PC-9 (cell line): ENCODE measurements around the gene TNFSF4. TPM values are rescaled to one million over a fixed set of nuclear protein-coding genes. Genes with fewer than 3 reads are reported as not detected.

Experiments
- BruUV-seq: library from RNA; stranded (reverse); fragments of 400-500 nt; replicated peaks from 2 replicates; lab custom pipeline; 2021; lab: Mats Ljungman, UMichigan
- CTCF ChIA-PET: fragments of 300-600 bp; sonication (Branson Sonifier 250); formaldehyde crosslinking; loops from one replicate; lab custom pipeline; 2022; ENCODE audit warnings: antibody characterized with exemption; lab: Charles Lee
- POLR2A ChIA-PET: fragments of 300-600 bp; sonication (Branson Sonifier 250); formaldehyde crosslinking; loops from one replicate; lab custom pipeline; 2022; ENCODE audit warnings: antibody characterized with exemption; ENCODE audit not compliant: unreplicated experiment; lab: Charles Lee
- DNase-seq, 2 experiments: peaks; one replicate each; pipeline versions ENCODE4 v3.0.0 to v3.0.0-alpha.2; 2015 to 2022; ENCODE audit warnings: mixed read lengths in 1 of 2
- H2AFZ ChIP-seq: fragments of 200-600 bp; sonication (generic); 2 replicates; pipeline ENCODE4 v1.8.1; 2017; ENCODE audit warnings: antibody characterized with exemption
- H3F3A ChIP-seq: fragments of 200-600 bp; sonication (generic); 2 replicates; pipeline ENCODE4 v1.8.1; 2017; ENCODE audit warnings: antibody characterized with exemption, mild to moderate bottlenecking, low read depth; ENCODE audit not compliant: insufficient read depth
- H3K27ac ChIP-seq: fragments of 200-600 bp; sonication (generic); 2 replicates; pipeline ENCODE4 v1.6.1; 2016; ENCODE audit warnings: mixed run types
- H3K27me3 ChIP-seq: fragments of 200-600 bp; sonication (generic); 2 replicates; pipeline ENCODE4 v1.6.1; 2016; ENCODE audit warnings: low read depth, mixed run types; ENCODE audit not compliant: insufficient read depth
- H3K36me3 ChIP-seq: fragments of 200-600 bp; sonication (generic); 2 replicates; pipeline ENCODE4 v1.6.1; 2016; ENCODE audit warnings: low read depth, mixed run types
- H3K4me1 ChIP-seq: fragments of 200-600 bp; sonication (generic); replicated peaks from 2 replicates; pipeline ENCODE4 v1.6.1; 2016; ENCODE audit warnings: mixed run types; ENCODE audit not compliant: insufficient read depth
- H3K4me2 ChIP-seq: fragments of 200-600 bp; sonication (generic); 2 replicates; pipeline ENCODE4 v1.6.1; 2017; ENCODE audit warnings: mixed run types
- H3K4me3 ChIP-seq: fragments of 200-600 bp; sonication (generic); 2 replicates; pipeline ENCODE4 v1.6.1; 2016; ENCODE audit warnings: mixed run types
- H3K79me2 ChIP-seq: fragments of 200-600 bp; sonication (generic); 2 replicates; pipeline ENCODE4 v1.6.1; 2017; ENCODE audit warnings: low read depth, mixed run types
- H3K9me2 ChIP-seq: fragments of 200-600 bp; sonication (generic); 2 replicates; pipeline ENCODE4 v1.8.1; 2017; ENCODE audit warnings: mild to moderate bottlenecking; ENCODE audit not compliant: insufficient read depth
- H3K9me3 ChIP-seq: fragments of 200-600 bp; sonication (generic); 2 replicates; pipeline ENCODE4 v1.8.1; 2016; ENCODE audit warnings: low read depth; ENCODE audit not compliant: insufficient read depth
- H4K20me1 ChIP-seq: fragments of 200-600 bp; sonication (generic); 2 replicates; pipeline ENCODE4 v1.8.1; 2017; ENCODE audit not compliant: insufficient read depth
- EZH2 ChIP-seq: fragments of 200-600 bp; sonication (generic); IDR thresholded peaks from 2 replicates; pipeline ENCODE4 v1.8.0; 2017; ENCODE audit warnings: antibody characterized with exemption, low read depth
- intact Hi-C: fragments of 100-400 bp; cut with micrococcal nuclease; formaldehyde crosslinking; loops from one replicate; pipeline ENCODE4 v1.10.0; 2022; ENCODE audit not compliant: unreplicated experiment
- total RNA-seq: library from RNA; stranded (reverse); gene quantifications from 2 replicates; pipeline ENCODE4 v1.2.3, GENCODE V29; 2021
- TF ChIP-seq, protein P1 (sequence below): fragments of 200-600 bp; sonication (generic); conservative IDR thresholded peaks from 2 replicates; pipeline ENCODE4 v1.6.1; 2017; ENCODE audit warnings: mixed run types, antibody characterized with exemption, mild to moderate bottlenecking, moderate library complexity

TNFSF4 gene
- total RNA-seq, 1 experiment from 2014 or later = 1.5 TPM

DNA sequence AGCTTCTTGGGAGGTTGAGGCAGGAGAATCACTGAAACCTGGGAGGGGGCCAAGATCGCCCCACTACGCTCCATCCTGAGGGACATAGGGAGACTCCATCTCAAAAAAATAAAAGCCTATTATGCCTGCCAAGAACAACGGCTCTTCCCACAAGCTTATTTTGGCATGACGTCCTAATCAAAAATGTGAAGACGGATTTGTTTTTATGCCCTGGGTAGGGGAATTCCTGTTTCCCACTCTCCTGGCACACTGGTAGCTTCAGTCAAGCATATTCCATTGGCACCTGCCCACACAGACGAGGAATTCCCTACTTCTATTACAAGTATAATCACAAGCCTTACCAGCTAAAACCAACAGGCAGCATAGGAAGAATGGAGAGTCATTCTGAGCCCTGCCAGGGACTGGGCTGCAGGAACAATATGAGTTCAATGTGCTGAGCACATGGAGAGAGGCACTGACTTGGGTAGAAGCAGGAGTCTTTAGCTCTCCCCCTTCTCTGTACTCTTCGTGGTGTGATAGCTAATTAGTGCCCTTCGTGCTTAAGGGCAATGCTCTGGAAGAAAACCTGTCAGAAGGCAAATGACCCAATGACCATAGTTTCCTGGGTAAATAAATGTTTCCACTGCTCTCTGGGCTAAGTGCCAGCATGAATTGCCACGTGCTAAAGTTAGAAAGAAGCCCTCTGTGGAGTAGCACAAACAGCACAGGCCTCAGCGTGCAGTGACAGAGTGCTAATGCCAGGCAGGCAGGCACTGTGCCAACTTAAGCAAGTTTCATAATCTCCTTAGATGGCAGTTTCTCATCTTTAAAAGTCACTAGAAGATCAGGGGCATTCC is 16.8 kb downstream of the TNFSF4 start:
- H2AFZ ChIP-seq = no peak overlapping the region
- POLR2A ChIA-PET = interaction anchor here (0.9 kb wide), 1 partner anchor 67 kb away, joined by 11 read pairs; no protein-coding TSS in a partner anchor
- H3K4me3 ChIP-seq = no peak overlapping the region
- no peaks in the 10 kb centered on the region for H3K9me2 ChIP-seq
- TF ChIP-seq, protein P1, sequence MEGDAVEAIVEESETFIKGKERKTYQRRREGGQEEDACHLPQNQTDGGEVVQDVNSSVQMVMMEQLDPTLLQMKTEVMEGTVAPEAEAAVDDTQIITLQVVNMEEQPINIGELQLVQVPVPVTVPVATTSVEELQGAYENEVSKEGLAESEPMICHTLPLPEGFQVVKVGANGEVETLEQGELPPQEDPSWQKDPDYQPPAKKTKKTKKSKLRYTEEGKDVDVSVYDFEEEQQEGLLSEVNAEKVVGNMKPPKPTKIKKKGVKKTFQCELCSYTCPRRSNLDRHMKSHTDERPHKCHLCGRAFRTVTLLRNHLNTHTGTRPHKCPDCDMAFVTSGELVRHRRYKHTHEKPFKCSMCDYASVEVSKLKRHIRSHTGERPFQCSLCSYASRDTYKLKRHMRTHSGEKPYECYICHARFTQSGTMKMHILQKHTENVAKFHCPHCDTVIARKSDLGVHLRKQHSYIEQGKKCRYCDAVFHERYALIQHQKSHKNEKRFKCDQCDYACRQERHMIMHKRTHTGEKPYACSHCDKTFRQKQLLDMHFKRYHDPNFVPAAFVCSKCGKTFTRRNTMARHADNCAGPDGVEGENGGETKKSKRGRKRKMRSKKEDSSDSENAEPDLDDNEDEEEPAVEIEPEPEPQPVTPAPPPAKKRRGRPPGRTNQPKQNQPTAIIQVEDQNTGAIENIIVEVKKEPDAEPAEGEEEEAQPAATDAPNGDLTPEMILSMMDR = no peak
- no peak for TF ChIP-seq EZH2
- H3K4me2 ChIP-seq = peak overlapping the region; percentile 27; the same call in 1 of the 2 replicates
- no peaks in the 10 kb centered on the region for H3K27me3 ChIP-seq
- BruUV-seq = no TSS peak
- H3F3A ChIP-seq = peaks cover 5% of the 10 kb centered on the region; the same call in 1 of the 2 replicates
- H3K4me1 ChIP-seq = peaks cover 11% of the 10 kb centered on the region; the same call in 1 of the 2 replicates
- intact Hi-C loops = loop anchor here (10.0 kb wide), 1 partner anchor 66 kb away; no protein-coding TSS in a partner anchor
- no peaks in the 10 kb centered on the region for H3K9me3 ChIP-seq
- CTCF ChIA-PET = interaction anchor here (0.6 to 0.9 kb wide), 2 partner anchors 11 to 977 kb away, joined by 3 to 7 read pairs; no protein-coding TSS in a partner anchor
- no peaks in the 10 kb centered on the region for H3K36me3 ChIP-seq
- peak; percentile 77 to 80 for DNase-seq
- no peaks in the 10 kb centered on the region for H4K20me1 ChIP-seq
- H3K27ac ChIP-seq = no peak overlapping the region
- no peaks in the 10 kb centered on the region for H3K79me2 ChIP-seq

DNA sequence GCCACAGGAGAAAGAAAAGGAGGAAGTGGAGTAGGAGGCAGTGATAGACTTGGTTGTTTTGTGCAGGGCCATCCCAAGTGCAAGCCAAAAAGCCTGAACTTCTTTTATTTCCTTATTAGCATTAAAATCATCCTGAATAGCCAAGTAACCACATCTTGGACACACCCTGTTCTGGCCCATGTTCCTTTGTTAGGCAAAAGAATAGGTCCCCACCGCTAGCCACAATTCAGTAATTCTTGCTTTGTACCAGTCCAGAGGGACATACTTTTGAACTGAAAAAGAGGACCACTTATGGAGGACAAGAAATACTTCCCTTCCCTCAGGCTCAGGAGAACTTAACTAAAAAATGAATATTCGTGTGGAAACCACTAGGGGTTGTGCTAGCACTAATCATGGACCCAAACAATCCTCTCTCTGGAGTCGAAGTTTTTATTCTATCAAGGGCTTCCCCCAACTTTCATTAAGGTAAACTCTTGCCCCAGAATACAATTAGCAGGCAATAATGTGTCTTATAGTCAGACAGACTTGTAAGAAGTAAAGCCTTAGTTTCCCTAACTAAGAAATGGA is 19.4 kb downstream of the TNFSF4 start:
- no peak overlapping the region for H2AFZ ChIP-seq
- H3K4me1 ChIP-seq = peaks cover 11% of the 10 kb centered on the region; the same call in 1 of the 2 replicates
- no peaks in the 10 kb centered on the region for H3K27me3 ChIP-seq
- no peaks in the 10 kb centered on the region for H4K20me1 ChIP-seq
- BruUV-seq = no TSS peak
- intact Hi-C loops = no loop called here
- H3F3A ChIP-seq = peaks cover 5% of the 10 kb centered on the region; the same call in 1 of the 2 replicates
- no peak for DNase-seq
- H3K79me2 ChIP-seq = no peaks in the 10 kb centered on the region
- TF ChIP-seq, protein P1 = no peak
- no peak for TF ChIP-seq EZH2
- no peak overlapping the region for H3K4me3 ChIP-seq
- no peaks in the 10 kb centered on the region for H3K9me3 ChIP-seq
- H3K27ac ChIP-seq = no peak overlapping the region
- no peak overlapping the region for H3K4me2 ChIP-seq
- CTCF ChIA-PET = no interaction called here
- POLR2A ChIA-PET = no interaction called here
- no peaks in the 10 kb centered on the region for H3K9me2 ChIP-seq
- H3K36me3 ChIP-seq = no peaks in the 10 kb centered on the region

DNA sequence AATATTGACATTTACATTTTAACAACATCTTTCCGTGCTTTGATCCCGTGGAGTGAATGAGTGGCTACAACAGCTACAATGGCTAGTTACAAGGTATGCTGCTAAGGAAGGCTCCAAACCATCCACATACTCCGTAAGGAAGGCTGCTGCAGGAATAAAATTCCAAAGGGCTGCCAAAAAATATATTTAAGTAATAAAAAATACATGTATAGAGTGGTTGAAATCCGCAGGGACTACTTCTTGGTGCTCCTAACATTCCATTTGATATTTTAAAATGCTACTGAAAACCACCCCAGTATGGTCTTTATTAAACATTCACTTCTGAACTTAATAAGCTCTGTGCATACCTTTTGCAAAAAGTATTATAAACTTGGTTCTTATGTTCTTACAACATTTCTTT is 25.3 kb downstream of the TNFSF4 start:
- CTCF ChIA-PET = no interaction called here
- no TSS peak for BruUV-seq
- H3K79me2 ChIP-seq = no peaks in the 10 kb centered on the region
- H3K9me3 ChIP-seq = peaks cover 8% of the 10 kb centered on the region; the same call in 1 of the 2 replicates
- H4K20me1 ChIP-seq = no peaks in the 10 kb centered on the region
- no peaks in the 10 kb centered on the region for H3K27me3 ChIP-seq
- no peak overlapping the region for H3K4me2 ChIP-seq
- no peaks in the 10 kb centered on the region for H3K36me3 ChIP-seq
- H3K4me1 ChIP-seq = no peaks in the 10 kb centered on the region
- TF ChIP-seq, protein P1 = no peak
- no peak for TF ChIP-seq EZH2
- no peak overlapping the region for H3K4me3 ChIP-seq
- POLR2A ChIA-PET = no interaction called here
- DNase-seq = no peak
- intact Hi-C loops = no loop called here
- no peaks in the 10 kb centered on the region for H3K9me2 ChIP-seq
- H2AFZ ChIP-seq = no peak overlapping the region
- H3K27ac ChIP-seq = no peak overlapping the region
- no peaks in the 10 kb centered on the region for H3F3A ChIP-seq
